ENCODE data around the gene FAM210B. TPM values are rescaled to one million over a fixed set of nuclear protein-coding genes. Genes with fewer than 3 reads are reported as not detected.

FAM210B gene
- total and polyA plus RNA-seq, 2 donors (not counting 1 experiment from before 2014, with no cell fraction given), result 90.6 to 120 TPM

DNA sequence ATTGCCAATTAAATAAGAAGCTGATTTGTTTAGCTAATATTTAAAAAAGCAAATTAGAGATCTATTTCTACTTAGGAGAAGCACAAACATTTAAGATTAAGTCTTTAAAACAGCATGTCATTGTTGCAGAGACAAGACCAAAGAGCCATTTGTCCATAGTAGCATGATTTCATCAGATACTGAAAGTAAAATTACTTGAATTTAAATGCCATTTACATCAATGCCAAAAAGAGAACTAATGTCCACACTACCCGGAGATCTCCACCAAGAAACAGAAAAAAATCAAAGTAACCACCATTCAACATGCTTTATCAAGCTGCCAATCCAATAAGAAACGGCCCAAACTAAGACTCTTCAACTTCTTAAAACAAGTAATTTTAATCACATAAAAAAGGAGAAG, 17.6 kb downstream of the FAM210B start:
- no peaks in the 10 kb centered on the region for H3K4me1 ChIP-seq (ENCODE audit: control insufficient read depth, extremely low read depth, insufficient read depth, low read length)
- H3K4me2 ChIP-seq (ENCODE audit: extremely low read depth, insufficient read depth, low read length), result no peak overlapping the region
- H2AFZ ChIP-seq (ENCODE audit: low read length), result no peak overlapping the region
- no peak for DNase-seq (ENCODE audit: low read depth in 2 of 2)
- no peaks in the 10 kb centered on the region for H4K20me1 ChIP-seq (ENCODE audit: control insufficient read depth, extremely low read depth, insufficient read depth, low read length)
- no peak overlapping the region for H3K27ac ChIP-seq (ENCODE audit: insufficient read depth, low read length)
- H3K79me2 ChIP-seq (ENCODE audit: control insufficient read depth, insufficient read depth, low read length), result peaks cover 45% of the 10 kb centered on the region
- peaks cover 2% of the 10 kb centered on the region for H3K36me3 ChIP-seq (ENCODE audit: control insufficient read depth, insufficient read depth, low read length)
- no peak overlapping the region for H3K4me3 ChIP-seq (replicated peaks in 1 of 4; ENCODE audit: control extremely low read depth in 1 of 4, insufficient read depth in 1 of 4, low read depth in 3 of 4, low read length in 4 of 4)
- no peak for TF ChIP-seq EZH2 (IDR thresholded peaks at IDR 0.05; ENCODE audit: low read length, missing control alignments)
- TF ChIP-seq, protein P1, sequence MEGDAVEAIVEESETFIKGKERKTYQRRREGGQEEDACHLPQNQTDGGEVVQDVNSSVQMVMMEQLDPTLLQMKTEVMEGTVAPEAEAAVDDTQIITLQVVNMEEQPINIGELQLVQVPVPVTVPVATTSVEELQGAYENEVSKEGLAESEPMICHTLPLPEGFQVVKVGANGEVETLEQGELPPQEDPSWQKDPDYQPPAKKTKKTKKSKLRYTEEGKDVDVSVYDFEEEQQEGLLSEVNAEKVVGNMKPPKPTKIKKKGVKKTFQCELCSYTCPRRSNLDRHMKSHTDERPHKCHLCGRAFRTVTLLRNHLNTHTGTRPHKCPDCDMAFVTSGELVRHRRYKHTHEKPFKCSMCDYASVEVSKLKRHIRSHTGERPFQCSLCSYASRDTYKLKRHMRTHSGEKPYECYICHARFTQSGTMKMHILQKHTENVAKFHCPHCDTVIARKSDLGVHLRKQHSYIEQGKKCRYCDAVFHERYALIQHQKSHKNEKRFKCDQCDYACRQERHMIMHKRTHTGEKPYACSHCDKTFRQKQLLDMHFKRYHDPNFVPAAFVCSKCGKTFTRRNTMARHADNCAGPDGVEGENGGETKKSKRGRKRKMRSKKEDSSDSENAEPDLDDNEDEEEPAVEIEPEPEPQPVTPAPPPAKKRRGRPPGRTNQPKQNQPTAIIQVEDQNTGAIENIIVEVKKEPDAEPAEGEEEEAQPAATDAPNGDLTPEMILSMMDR (conservative IDR thresholded peaks at IDR 0.05 in 1 of 2, IDR thresholded peaks at IDR 0.05 in 1 of 2; ENCODE audit: low read depth in 1 of 2, low read length in 2 of 2), result no peak
- H3K27me3 ChIP-seq (ENCODE audit: control insufficient read depth, insufficient read depth, low read length), result no peaks in the 10 kb centered on the region
- H3K9ac ChIP-seq (ENCODE audit: insufficient read depth, low read length), result no peak overlapping the region
- no peaks in the 10 kb centered on the region for H3K9me3 ChIP-seq (ENCODE audit: control insufficient read depth, insufficient read depth, low read depth, low read length)

DNA sequence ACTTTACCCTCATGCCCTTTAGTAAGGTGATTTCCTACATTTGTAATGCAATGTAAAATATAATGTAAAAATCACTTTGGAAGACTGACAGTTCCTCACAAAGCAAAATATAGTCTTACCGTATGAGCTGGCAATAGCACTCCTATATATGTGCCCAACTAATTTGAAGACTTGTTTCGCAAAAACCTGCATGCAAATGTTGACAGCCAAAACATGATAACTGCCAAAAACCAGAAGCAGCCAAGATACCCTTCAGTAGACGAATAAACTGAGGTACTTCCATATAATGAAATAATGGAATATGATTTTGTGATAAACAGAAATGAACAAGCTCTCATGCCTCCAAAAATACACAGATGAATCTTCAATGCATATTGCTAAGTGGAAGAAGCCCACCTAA, 19.6 kb downstream of the FAM210B start:
- Histone ChIP-seq H4K20me1 (ENCODE audit: control insufficient read depth, extremely low read depth, insufficient read depth, low read length) (no peaks in the 10 kb centered on the region), H3K27me3 (ENCODE audit: control insufficient read depth, insufficient read depth, low read length) (no peaks in the 10 kb centered on the region), H3K36me3 (ENCODE audit: control insufficient read depth, insufficient read depth, low read length) (peaks cover 7% of the 10 kb centered on the region), H3K4me1 (ENCODE audit: control insufficient read depth, extremely low read depth, insufficient read depth, low read length) (no peaks in the 10 kb centered on the region), H2AFZ (ENCODE audit: low read length) (no peak overlapping the region), H3K79me2 (ENCODE audit: control insufficient read depth, insufficient read depth, low read length) (peaks cover 51% of the 10 kb centered on the region), H3K4me3 (replicated peaks in 1 of 4; ENCODE audit: control extremely low read depth in 1 of 4, insufficient read depth in 1 of 4, low read depth in 3 of 4, low read length in 4 of 4) (no peak overlapping the region), H3K27ac (ENCODE audit: insufficient read depth, low read length) (no peak overlapping the region), H3K9ac (ENCODE audit: insufficient read depth, low read length) (no peak overlapping the region), H3K4me2 (ENCODE audit: extremely low read depth, insufficient read depth, low read length) (no peak overlapping the region), H3K9me3 (ENCODE audit: control insufficient read depth, insufficient read depth, low read depth, low read length) (no peaks in the 10 kb centered on the region)
- no peak for DNase-seq (ENCODE audit: low read depth in 2 of 2)
- no peak for TF ChIP-seq EZH2 (IDR thresholded peaks at IDR 0.05; ENCODE audit: low read length, missing control alignments)
- TF ChIP-seq, protein P1 (conservative IDR thresholded peaks at IDR 0.05 in 1 of 2, IDR thresholded peaks at IDR 0.05 in 1 of 2; ENCODE audit: low read depth in 1 of 2, low read length in 2 of 2), result no peak

DNA sequence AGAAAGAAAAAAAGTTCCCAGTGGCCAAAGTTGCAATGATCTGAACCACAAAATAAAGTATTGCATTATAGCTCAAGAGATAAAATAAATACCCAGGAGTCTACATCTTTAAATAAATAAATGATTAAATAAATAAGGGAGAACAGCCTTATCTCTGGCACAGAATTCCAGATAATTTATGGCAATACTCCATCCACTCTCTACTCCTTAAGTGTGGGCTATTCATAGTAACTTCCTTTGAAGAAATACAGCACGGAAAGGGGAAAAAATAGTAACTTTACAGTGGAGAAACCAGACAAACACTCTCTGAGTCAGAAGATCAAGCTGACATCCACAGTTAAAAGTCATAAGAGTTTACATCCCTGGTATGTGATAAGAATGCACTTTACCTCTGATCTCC, 21.6 kb downstream of the FAM210B start:
- Histone ChIP-seq H3K27ac (ENCODE audit: insufficient read depth, low read length) (no peak overlapping the region), H3K4me2 (ENCODE audit: extremely low read depth, insufficient read depth, low read length) (no peak overlapping the region), H3K79me2 (ENCODE audit: control insufficient read depth, insufficient read depth, low read length) (peaks cover 58% of the 10 kb centered on the region), H3K36me3 (ENCODE audit: control insufficient read depth, insufficient read depth, low read length) (peaks cover 7% of the 10 kb centered on the region), H3K27me3 (ENCODE audit: control insufficient read depth, insufficient read depth, low read length) (no peaks in the 10 kb centered on the region), H3K4me3 (replicated peaks in 1 of 4; ENCODE audit: control extremely low read depth in 1 of 4, insufficient read depth in 1 of 4, low read depth in 3 of 4, low read length in 4 of 4) (no peak overlapping the region), H2AFZ (ENCODE audit: low read length) (no peak overlapping the region), H3K4me1 (ENCODE audit: control insufficient read depth, extremely low read depth, insufficient read depth, low read length) (no peaks in the 10 kb centered on the region), H3K9me3 (ENCODE audit: control insufficient read depth, insufficient read depth, low read depth, low read length) (no peaks in the 10 kb centered on the region), H3K9ac (ENCODE audit: insufficient read depth, low read length) (no peak overlapping the region), H4K20me1 (ENCODE audit: control insufficient read depth, extremely low read depth, insufficient read depth, low read length) (no peaks in the 10 kb centered on the region)
- peak; percentile 52 to 87 for DNase-seq (ENCODE audit: low read depth in 2 of 2)
- TF ChIP-seq EZH2 (IDR thresholded peaks at IDR 0.05; ENCODE audit: low read length, missing control alignments), result no peak
- TF ChIP-seq, protein P1 (conservative IDR thresholded peaks at IDR 0.05 in 1 of 2, IDR thresholded peaks at IDR 0.05 in 1 of 2; ENCODE audit: low read depth in 1 of 2, low read length in 2 of 2), result no peak
